GM18873 (cell line): ENCODE results near the gene RFX2.
"Not testable (repeated sequence)": the region's sequence is repeated elsewhere in the genome, so short reads cannot be mapped to it uniquely, and the experiment has no call there.

Experiments
- ATAC-seq: cut with Tn5 transposase; IDR thresholded peaks from one replicate; pipeline ENCODE4 v1.9.1; 2021; ENCODE audit warnings: mild to moderate bottlenecking, moderate library complexity, moderate number of reproducible peaks; ENCODE audit not compliant: unreplicated experiment, low FRiP score

RFX2 gene

GRCh38 chr19:6076675-6077463 lies 33.4 kb downstream of the RFX2 start:
- ATAC-seq = no peak

GRCh38 chr19:6076291-6076665 lies 34.0 kb downstream of the RFX2 start:
- no peak for ATAC-seq

- ATAC-seq = no peak
These were observed 35.4 kb downstream of the RFX2 start for GRCh38 chr19:6074709-6075403.

- no peak for ATAC-seq
These were observed 36.2 kb downstream of the RFX2 start for GRCh38 chr19:6073858-6074708.

DNA sequence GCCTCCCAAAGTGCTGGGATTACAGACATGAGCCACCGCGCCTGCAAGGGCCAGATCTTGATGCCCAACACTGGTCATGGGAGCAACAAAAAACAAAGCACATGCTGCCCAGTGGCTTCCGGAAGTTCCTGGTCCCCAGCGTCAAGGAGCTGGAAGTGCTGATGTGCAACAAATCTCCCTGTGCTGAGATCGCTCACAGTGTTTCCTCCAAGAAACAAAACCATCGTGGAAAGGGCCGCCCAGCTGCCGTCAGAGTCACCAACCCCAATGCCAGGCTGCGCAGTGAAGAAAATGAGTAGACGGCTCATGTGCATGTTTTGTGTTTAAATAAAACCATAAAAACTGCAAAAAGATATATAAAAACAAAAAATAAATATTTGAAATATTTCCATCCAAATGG lies 37.1 kb downstream of the RFX2 start:
- not testable (repeated sequence) for ATAC-seq

GRCh38 chr19:6071875-6072274 lies 38.4 kb downstream of the RFX2 start:
- ATAC-seq = no peak

- no peak for ATAC-seq
These were observed 39.4 kb downstream of the RFX2 start for GRCh38 chr19:6070720-6071485.

DNA sequence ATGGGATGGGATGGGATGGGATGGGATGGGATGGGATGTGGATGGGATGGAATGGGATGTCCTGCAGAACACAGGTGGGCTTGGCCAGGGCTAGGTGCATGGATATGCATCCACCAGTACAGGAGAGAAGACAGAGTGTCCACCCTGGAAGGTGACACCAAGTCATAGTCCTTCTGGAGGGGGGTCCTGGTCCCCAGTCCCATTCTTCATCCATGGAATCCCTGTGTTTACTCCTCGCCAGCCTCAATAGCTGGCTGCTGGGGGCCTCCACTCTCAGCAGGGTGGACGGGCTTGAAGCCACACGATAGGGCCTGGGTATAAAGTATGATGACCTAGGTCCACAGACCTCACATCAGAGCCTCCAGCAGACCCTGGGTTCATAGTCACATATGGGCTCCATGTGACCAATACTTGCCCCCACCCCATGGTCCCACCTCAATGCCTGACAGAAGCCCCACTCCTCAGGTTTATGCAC lies 40.1 kb downstream of the RFX2 start:
- no peak for ATAC-seq

DNA sequence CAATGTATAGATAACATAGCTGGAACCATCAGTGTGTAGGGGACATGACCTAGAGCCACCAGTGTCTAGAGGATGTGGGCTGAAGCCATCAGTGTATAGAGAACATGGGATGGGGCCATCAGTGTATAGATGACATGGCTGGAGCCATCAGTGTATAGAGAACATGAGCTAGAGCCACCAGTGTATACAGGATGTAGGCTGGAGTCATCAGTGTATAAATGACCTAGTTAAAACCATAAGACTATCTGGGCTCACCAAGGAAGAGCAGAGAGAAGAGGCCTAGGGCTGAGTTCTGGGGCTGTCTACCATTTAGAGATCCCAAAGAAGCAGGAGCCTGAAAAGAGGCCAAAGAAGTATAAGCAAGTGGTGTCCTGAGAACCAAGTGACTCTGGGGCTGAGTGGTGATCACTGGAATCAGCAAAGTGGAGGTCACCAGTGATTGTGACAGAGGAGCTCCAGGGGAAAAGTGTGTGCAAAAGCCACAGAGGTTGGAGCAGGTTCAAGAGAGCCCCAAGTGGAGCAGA lies 41.0 kb downstream of the RFX2 start:
- no peak for ATAC-seq

DNA sequence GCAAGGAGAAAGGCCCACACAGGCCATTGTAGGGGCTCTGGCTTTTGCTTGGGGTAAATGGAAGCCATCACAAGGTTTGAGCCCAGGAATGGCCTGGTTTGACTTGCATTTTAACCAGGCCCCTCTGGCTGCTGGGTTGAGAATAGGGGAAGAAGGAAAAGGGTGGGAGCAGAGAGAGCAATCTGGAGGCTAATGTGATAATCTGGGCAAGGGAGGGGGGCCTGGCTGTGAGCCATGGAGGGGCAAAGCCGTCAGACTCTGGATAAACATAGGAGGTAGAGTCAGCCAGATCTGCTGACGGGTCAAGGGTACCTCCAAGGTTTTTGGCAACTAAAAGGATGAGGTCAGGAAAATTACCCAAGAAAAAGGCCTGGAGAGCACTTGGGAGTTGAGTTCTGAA lies 41.6 kb downstream of the RFX2 start:
- no peak for ATAC-seq

- no peak for ATAC-seq
These were observed 42.3 kb downstream of the RFX2 start for GRCh38 chr19:6067975-6068374.

GRCh38 chr19:6066661-6067646 lies 43.3 kb downstream of the RFX2 start:
- ATAC-seq = no peak

DNA sequence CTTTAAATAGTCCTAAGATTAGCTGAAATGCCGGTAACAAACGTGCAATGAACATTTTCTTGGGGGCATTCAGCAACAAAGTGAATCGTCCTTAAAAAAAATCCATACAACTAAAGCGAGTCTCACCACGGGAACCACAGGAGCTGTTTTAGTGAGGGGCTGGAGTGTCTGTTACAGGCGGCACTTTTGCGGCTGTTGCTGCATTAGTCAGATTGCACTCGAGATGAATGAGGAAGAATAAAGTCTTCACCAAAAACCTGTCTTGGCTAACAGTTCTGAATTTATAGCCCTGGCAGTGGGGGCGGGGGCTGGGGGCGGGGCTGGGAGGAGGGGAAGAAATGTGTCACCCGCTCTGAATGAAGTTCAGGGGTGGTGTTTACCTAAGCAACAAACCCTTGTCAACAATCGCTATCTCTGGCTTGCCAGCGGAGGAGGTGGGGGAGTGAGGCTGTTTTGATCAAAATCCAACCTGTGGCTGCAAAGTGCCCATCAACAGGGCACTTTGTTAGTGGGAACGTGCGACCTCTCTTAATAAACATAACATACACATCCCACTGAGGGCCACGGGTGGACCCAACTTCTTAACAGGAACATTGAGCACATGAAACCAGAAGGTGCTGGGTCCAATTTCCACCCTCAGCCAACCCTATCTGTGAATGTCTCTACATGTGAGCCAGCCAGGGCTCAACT lies 44.5 kb downstream of the RFX2 start:
- no peak for ATAC-seq

- no peak for ATAC-seq
These were observed 45.8 kb downstream of the RFX2 start for GRCh38 chr19:6064336-6065073.

DNA sequence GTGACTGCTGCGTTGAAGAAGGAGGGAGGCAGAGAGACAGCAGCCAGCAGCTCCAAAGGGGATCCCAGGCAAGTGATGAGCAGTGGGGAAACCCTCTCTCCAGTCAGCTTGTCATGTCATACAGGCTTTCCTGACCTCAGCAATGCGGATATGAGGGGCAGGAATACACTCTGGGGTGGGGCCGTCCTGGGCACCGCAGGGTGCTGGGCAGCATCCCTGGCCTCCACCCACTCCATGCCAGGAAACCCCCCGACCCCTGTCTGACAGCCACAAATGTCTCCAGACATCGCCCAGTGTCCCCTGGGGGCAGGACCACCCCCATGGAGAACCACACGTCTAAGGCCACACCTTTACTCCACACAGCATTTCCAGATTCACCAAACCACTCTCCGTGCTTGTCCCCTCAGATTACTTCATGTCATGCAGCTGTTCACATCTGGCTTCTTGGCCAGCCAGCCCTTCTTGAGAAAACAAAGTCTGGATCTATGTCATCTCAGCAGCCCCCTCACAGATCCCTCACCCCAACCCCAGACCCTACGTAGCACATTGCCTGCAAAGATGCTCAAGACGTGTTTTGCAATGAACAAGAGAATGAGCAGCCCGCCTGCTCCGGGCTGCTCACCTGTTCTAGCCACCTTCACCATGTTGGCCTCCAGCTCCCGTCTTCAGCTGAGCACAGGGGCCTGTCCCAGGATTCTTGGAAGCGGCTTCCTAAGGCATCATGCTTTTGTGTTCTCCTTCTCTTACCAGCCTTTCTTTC lies 46.5 kb downstream of the RFX2 start:
- no peak for ATAC-seq

GRCh38 chr19:6062961-6063575 lies 47.2 kb downstream of the RFX2 start:
- ATAC-seq = no peak
